Activated CD4-positive, CD25-positive, alpha-beta regulatory T cell treated with anti-CD3 and anti-CD28 coated beads, Interleukin-2, amount 50 U/mL, for 72 hours (primary cell): ENCODE data around the gene DUSP9.

Source experiments
- DNase-seq: peaks from one replicate; pipeline ENCODE4 v3.0.0; 2021

DUSP9 gene

GRCh38 chrX:153649915-153650782, 3.1 kb downstream of the DUSP9 start:
- no peak for DNase-seq

DNA sequence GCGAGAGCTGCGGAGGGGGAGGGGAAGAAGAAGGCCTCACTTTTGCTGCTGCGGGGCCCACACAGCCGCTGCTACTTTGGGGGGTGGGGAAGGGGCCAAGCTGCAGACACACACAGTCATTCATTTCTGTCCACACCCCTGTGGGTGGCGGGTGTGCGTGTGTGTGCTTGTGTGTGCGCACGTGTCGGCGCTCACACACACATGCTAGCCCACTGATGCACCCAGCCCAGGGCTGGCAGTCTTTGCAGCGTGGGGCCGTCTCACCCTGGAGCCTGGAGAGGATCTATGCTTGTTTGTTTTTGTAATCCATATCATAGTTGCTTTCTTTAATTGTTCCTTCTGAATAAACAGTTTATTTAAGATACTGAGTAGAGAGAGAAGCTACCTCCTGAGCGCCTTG, 4.0 kb downstream of the DUSP9 start:
- DNase-seq = no peak

DNA sequence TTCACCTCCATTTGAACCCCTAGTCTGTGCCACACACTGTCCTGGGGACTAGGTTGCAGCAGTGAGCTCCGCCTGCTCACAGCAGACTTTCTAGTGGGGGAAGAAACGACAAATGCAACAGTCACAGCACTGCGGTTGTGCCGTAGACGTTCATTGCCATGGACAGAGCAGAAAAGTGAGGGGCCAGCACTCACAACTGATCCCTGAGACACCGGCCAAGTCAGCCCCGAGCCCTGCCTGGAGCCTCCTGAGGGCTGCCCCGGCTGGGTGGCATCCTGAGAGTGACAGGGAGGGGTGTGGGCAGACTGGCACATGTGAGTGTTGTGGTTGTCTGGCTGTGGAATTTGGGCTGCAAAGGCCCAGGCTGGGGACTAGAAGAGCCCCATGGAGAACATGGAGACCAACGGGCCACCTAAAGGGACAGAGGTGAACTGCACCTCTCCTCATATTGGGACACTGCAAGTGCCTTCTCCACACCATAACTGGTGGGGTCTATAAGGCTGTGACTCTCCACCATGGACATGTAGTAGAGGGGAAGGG, 4.6 kb downstream of the DUSP9 start:
- DNase-seq = no peak

- no peak for DNase-seq
Measured at GRCh38 chrX:153653556-153653955, 6.6 kb downstream of the DUSP9 start.

GRCh38 chrX:153657161-153657560, 10.2 kb downstream of the DUSP9 start:
- DNase-seq = no peak

DNA sequence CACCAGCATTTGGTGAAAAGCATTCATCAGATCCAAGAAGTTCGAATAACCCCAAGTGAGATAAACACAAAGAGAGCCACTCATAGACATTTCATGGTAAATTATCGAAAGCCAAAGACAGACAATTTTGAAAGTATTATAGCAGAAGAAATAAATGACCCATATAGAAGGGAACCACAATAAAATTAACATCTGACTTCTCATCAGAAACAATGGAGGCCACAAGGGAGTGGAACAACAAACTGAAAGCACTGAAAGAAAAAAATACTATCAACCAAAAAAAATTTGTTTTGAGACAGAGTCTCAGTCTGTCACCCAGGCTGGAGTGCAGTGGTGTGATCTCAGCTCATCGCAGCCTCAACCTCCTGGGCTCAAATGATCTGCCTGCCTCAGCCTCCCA, 12.3 kb downstream of the DUSP9 start:
- no peak for DNase-seq

- DNase-seq = peak; percentile 60
Measured at GRCh38 chrX:153662266-153662665, 15.3 kb downstream of the DUSP9 start.

GRCh38 chrX:153665726-153666306, 18.8 kb downstream of the DUSP9 start:
- DNase-seq = no peak

DNA sequence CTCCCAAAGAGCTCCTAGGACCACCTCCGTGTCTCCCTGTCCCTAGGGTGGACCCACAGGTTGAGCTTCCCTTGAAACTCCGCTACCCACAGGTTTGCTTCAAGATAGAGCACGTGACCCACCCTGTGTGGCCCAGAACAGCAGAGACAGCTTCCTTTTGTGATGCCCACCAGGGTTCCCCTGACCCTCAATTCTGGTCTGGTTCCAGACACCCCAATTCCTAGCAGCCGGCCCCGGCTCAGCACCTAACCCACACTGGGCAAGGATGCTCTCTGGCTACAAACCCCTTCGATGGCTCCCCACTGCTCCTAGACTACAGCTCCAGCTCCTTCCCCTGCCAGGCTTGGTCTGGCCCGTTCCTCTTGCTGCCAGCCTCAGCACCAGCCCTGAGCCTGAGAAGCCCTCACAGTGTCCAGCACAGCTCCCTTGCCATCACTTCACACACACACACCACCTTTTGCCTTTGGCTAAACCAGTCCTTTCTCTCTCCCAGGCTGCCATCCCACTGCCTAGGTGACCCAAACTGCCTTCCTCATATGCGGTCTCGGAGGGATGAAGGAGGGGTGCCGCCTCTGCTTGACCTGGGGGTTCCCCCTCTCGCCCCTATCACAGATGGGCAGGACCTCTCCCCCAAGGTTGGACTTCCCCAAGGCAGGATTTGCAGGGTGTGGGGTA, 20.4 kb downstream of the DUSP9 start:
- DNase-seq = no peak

- DNase-seq = peak; percentile 83
Measured at GRCh38 chrX:153667956-153668396, 21.0 kb downstream of the DUSP9 start.

- DNase-seq = peak; percentile 28
Measured at GRCh38 chrX:153668423-153669173, 21.6 kb downstream of the DUSP9 start.

GRCh38 chrX:153669174-153669890, 22.3 kb downstream of the DUSP9 start:
- DNase-seq = peak; percentile 65

GRCh38 chrX:153669901-153670731, 23.1 kb downstream of the DUSP9 start:
- no peak for DNase-seq

DNA sequence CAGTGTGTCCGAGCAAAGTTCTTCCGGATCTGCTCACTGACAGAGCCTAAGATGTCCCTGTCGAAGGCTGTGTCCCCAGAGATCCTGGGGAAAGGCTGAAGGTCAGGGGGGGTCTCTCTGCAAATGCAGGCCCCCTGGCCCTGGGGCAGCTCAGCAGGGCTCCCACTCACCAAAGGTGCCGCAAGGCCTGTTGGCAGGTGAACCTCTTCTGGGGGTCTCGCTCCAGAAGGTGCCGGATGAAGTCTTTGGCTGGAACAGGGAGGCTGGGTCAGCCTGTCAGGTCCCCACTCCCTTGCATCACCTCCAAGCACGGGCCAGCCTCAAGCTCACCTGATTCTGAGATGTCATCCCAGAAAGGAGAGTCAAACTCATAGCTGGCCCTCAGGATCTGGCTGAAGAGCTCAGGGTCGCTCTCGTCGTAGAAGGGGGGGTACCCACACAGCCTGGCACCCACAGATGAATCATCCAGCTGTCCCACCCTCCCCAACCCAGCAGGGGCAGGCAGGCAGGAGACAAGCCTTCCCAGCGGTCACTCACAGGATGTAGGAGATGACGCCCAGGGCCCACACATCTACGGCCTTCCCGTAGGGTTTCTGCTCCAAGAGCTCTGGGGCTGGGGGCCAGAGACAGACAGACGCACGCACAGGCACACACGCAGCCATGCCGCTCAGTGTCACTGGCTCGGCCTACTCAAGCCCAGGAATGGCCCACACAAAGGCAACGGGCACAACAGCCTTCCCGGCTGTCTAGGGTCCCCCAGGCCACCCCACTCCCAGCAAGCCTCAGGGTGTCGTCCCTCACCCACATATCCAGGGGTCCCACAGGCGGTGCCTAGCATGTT, 24.0 kb downstream of the DUSP9 start:
- no peak for DNase-seq

DNA sequence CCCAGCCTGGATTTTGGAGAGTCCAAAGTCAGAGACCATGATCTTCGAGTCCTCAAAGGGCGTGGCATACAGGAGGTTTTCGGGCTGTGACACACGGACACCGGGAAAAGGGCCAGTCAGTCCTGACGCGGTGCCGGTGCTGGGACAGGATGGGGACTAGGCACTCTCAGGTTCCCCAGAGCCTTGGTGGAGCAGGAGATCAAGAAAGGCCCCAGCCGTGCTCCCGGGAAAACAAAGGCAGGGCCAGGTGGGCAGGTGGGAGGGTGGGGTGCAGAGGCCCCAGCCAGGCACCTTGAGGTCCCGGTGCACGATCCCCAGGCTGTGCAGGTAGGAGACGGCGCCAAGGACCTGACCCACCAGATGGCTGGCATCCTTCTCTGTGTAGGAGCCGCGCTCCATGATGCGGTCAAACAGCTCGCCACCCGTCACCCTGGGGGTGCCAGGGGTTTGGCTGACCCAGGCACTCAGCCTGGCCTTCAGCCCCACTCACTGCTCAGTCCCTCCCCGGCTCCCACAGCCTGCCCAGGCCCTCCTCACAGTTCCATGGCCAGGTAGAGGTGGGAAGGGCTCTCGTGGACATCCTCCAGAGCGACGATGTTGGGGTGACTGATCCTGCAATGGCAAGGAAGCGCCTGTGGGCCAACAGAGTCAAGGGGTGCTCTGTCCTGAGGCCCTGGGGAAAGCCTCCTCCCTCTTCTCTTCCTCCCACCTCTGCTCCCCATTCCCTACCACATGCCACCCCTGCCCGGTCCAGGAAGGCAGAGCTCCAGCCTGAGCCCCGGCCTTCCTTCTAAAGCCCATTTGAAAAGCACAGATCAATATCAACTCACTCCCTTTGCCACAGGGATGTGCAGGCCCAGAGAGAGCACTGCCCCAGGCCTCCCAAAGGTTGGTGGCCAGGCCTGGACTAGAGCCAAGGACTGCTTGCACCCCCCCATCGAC, 24.9 kb downstream of the DUSP9 start:
- no peak for DNase-seq

- DNase-seq = no peak
Measured at GRCh38 chrX:153672531-153673427, 25.8 kb downstream of the DUSP9 start.

DNA sequence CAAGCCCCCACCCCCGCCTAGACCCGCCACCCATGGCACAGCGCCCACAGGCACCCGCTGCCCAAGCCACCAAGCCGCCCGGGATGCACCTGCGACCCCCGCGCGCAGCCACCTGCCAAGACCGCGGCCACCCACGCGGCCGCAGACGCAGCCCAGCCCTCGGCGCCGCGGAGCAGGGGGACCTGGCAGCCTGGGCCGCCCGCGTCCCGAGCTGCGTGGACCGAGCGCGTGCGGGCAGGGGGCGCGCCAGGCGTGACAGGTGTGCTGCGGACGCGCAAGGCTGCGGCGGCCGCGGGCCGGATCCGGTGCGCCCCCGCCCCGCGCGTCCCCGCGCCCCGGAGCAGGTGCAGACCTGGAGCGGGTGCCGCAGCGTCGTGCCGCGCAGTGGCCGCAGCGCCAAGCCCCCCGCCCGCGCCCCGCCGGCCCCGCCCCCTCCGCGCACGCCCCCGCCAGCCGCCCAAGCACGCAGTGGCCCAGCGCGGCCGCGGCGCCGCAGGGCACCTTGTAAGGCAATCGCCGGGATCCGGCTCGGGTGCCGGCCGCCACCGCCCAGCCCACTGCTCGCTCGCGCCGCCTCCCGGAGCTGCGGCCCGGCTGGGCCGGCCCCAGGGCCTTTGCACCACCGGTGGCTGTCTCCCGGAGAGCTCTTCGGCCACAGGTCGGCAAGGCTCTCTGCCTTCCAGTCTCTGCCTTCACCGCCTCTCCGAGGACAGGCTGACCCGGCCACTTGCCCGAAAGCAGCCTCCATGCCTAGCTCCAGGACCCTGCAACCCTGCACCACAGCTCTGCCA, 26.6 kb downstream of the DUSP9 start, which contains the start of gene PNCK:
Gene PNCK, minus strand, starts transcription at position 386 of the 791 bp plus-strand sequence. CDS start 737 bp downstream, outside the sequence.
- DNase-seq = no peak
